ENCODE results near the gene DPYD.

- TF ChIP-seq, protein P1, sequence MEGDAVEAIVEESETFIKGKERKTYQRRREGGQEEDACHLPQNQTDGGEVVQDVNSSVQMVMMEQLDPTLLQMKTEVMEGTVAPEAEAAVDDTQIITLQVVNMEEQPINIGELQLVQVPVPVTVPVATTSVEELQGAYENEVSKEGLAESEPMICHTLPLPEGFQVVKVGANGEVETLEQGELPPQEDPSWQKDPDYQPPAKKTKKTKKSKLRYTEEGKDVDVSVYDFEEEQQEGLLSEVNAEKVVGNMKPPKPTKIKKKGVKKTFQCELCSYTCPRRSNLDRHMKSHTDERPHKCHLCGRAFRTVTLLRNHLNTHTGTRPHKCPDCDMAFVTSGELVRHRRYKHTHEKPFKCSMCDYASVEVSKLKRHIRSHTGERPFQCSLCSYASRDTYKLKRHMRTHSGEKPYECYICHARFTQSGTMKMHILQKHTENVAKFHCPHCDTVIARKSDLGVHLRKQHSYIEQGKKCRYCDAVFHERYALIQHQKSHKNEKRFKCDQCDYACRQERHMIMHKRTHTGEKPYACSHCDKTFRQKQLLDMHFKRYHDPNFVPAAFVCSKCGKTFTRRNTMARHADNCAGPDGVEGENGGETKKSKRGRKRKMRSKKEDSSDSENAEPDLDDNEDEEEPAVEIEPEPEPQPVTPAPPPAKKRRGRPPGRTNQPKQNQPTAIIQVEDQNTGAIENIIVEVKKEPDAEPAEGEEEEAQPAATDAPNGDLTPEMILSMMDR (IDR thresholded peaks at IDR 0.05), result no peak
- TF ChIP-seq ZFX (IDR thresholded peaks at IDR 0.05; ENCODE audit: borderline replicate concordance), result no peak
Measured at GRCh38 chr1:97143236-97143882, 777.5 kb downstream of the DPYD start.
